NCI-H1105 (cell line): ENCODE data around the gene TMSB10.

Experiments
- DNase-seq: peaks from one replicate; lab custom pipeline; 2025; lab: John Stamatoyannopoulos, UW

Gene TMSB10

GRCh38 chr2:84880645-84881521, 24.6 kb upstream of the TMSB10 start, which contains the start of gene TRABD2A:
Gene TRABD2A, minus strand, starts transcription at chr2:84881084. Its CDS starts 45 bp downstream, at chr2:84881039.
- no peak for DNase-seq

GRCh38 chr2:84881581-84882413, 23.7 kb upstream of the TMSB10 start:
- peak; percentile 21 for DNase-seq

DNA sequence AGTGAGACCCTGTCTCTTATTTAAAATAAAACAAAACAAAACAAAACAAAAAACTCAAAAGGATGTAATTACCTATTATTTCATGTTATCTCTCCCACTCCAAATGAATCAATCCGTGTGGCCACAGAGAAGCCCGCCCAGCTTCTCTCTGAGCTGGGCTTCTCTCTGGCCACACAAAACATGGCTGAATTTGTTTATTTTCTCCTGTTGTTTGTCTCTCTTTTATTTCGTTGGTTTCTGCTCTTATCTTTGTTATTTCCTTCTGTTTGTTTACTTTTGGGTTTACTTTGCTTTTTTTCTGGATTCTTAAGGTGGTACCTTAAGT, 23.1 kb upstream of the TMSB10 start:
- DNase-seq = no peak

DNA sequence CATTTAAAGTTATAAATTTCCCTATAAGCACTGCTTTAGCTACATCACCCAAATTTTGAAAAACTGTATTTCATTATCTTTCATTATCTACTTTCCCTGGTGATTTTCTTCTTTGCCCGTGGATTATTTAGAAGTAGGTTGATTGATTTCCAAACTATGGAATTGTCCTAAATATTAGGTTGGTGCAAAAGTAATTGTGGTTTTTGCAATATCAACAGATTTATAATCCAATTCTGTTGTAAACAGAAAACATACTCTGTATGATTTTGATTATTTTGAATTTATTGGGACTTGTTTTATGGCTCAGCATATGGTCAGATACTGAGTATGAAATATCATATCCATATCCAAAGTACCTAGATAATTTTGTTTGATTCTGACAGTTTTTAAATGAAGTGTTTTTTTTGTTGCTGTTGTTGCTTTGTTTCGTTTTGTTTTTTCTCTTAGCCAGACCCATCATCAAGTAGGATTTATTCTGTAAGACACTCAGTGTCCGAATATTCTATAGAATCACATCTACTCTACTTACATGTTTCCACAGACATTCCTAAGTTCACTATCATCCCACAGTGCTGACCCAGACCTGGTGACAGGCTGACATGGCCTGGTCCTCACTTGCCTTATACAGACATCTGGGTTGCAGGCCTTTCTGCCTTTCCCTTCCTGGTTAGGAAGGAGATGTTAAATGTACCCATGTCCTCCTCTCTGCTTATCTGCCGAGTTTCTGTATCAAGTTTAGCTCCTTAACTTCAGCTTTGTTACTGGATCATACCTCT, 22.5 kb upstream of the TMSB10 start:
- no peak for DNase-seq

GRCh38 chr2:84884449-84884848, 21.0 kb upstream of the TMSB10 start:
- no peak for DNase-seq

DNA sequence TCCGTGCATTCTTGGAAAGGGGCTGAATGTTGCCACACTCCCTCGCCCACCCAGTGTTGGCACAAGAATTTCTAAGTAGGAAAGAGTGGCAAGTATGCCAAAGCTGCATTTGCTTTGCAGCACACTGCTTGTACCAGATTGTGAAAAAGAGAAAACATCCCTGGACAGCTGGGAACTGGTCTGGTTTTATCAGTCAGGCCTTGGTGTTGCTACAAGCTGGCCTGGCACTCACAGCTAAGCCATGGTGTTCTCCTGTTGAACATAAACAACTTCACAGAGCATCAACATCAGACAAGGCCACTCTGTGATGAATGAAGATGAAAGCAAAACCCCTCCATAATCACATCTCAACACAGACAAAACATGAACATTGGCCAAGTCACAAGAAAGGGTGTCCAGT, 20.3 kb upstream of the TMSB10 start:
- no peak for DNase-seq

- DNase-seq = no peak
These were observed 18.7 kb upstream of the TMSB10 start for GRCh38 chr2:84886791-84887190.

DNA sequence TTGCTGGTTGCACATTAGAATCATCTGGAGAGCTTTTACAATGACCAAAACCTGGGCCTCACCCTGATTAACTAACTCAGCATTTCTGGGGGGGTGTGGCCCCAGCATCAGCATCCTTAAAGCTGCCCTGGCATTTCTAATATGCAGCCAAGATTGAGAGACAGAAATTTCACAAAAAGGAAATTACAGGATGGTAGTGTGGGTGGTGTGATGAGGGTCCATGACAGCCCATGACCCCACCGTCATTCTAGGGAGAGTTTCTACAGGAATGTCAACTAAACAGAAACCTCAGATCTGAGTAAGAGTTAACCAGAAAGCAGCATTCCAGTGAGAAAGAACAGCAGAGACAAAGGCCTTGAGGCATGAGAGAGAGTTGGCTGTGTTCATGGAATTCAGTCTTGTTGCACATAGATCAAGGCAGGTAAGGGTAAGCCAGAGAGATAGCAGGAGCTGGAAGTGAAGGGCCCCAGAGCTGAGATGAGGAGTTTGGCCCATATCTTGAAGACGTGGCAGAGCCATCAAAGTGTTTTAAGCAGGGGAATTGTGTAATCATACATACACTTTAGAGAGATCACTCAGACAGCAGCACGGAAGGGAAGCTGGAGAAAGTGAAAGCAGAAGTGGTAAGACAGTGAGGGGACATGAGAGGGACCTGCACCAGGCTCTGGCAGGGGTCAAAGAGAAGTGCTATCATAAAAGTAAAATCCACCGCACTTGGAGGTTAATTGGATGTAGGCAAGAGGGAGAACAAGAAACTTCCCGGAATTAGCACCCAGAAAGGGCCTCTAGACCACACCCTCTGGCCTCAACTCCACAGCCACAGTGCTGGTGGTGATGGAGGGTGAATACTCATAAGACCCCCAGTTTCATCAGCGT, 16.8 kb upstream of the TMSB10 start:
- DNase-seq = no peak

DNA sequence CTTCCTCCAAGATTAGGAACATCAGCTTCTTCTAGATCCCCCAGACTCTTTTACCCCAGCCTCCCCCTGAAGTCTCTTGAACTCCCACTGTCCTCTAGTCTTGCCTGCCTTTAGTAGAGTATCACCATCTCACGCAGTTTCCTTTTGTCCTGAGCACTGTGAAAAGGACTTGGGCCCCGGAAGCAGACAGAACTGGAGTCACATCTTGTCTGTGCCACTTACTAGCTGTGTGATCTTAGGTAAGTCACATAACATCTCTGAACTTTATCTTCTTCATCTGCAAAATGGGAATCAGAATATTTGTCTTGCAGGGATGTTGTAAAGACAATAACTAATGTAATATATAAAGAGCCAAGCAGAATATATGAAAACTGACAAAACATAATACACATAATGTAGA, 16.1 kb upstream of the TMSB10 start:
- DNase-seq = no peak

GRCh38 chr2:84891355-84892010, 14.0 kb upstream of the TMSB10 start:
- no peak for DNase-seq

- DNase-seq = no peak
These were observed 11.3 kb upstream of the TMSB10 start for GRCh38 chr2:84894131-84894586.

DNA sequence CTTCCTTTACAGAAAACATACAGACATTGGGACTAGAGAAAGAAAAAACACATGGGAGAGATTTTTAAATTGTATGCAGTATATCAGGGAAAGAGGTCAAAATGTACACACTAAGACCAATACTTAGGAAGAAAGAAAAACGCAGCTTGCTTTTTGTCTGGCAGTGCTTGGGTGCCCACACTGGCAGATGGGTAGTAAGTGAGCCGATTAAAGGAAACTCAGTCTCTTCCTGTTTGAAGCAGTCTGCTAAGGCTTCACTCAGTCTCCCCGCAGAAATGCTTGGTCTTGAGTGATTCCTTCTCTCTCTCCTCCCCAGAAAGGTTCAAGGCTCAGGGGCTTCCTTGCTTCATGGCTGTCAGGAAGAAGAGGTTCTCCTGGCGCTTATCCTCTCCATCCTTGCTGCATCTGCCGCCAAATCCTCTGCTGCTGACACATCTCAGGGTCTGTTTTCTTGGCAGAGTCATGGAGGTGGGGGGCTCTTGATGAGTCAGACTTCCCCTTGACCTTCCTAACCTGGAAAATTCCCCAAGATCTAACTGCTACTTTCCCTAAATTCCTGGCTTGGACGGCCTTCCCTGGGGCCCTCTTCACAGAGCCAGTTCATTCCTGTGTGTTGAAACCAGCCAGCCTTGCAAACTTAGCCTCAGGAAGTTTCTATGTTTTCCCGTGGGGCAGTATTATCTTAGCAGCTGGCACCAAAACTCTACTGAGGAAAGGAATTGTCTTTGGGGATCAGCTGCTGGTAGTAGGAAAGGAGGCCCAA, 10.5 kb upstream of the TMSB10 start:
- DNase-seq = no peak

DNA sequence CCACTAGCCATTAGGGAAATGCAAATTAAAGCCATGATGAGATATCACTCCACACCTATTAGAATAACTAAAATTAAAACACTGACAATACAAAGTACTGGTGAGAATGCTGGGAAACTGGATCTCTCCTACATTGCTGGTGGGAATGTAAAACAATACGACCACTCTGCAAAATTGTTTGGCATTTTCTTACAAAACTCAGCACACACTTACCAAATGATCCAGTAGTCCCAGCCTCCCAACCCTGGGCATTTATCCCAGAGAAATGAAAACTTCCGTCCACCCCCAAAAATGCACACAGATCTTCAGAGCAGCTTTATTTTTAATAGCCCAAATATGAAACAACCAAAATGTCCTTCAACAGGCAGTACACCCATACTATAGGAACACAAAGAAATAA, 8.9 kb upstream of the TMSB10 start:
- no peak for DNase-seq

- DNase-seq = no peak
These were observed 7.7 kb upstream of the TMSB10 start for GRCh38 chr2:84897773-84898172.

- no peak for DNase-seq
These were observed 5.9 kb upstream of the TMSB10 start for GRCh38 chr2:84899304-84900204.

GRCh38 chr2:84900971-84901370, 4.5 kb upstream of the TMSB10 start:
- no peak for DNase-seq

DNA sequence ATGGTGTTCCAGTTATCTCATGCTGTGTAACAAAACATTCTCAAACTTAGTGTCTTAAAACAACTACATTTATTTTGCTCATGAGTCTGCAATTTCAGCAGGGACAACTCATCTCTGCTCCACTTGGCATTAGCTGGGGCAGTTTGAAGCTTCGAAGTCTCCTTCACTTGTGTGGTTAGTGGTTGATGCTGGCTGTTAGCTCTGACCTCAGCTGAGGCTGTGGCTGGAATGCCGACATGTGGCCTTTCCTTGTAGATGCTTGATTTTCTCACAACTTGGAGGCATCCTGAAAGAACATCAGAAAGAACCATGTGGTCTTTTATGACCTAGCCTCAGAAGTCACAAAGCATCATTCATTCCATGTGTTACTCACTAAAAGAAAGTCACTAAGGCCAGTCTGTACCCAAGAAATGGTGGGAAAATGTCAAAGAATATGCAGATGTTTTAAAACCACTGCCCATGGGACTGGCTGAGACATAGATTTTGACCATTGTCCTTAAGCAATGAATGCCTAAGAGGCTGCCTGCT, 3.8 kb upstream of the TMSB10 start:
- DNase-seq = no peak

DNA sequence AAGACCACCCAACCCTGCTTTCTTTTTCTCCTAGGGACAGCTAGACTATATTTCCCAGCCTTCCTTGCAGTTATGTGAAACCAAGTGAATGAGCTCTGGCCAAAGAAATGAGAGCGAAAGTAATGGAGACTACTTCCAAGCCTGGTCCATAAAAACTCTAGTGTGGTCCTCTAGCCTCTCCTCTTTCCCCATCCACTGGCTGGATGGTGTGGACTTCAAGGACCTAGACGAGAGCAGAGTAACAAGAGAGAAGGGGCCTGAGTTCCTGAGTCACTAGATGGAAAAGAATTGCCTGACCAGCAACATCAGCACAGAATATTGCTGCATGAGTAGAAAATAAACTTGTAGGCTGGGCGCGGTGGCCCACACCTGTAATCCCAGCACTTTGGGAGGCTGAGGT, 2.9 kb upstream of the TMSB10 start:
- no peak for DNase-seq

- DNase-seq = no peak
These were observed 1.3 kb upstream of the TMSB10 start for GRCh38 chr2:84904151-84904550.
